ENCODE data around the gene MKKS. TPM values are rescaled to one million over a fixed set of nuclear protein-coding genes. Genes with fewer than 3 reads are reported as not detected.

Gene MKKS
- total RNA-seq, result 10 to 100 TPM; 26.4 to 26.8 TPM
- long read RNA-seq, full-length matches to known transcripts, result 95 of 118 reads
- long read RNA-seq, partial matches to known transcripts, result 12 of 118 reads
- long read RNA-seq, other reads (novel, unspliced or antisense), result 11 of 118 reads

DNA sequence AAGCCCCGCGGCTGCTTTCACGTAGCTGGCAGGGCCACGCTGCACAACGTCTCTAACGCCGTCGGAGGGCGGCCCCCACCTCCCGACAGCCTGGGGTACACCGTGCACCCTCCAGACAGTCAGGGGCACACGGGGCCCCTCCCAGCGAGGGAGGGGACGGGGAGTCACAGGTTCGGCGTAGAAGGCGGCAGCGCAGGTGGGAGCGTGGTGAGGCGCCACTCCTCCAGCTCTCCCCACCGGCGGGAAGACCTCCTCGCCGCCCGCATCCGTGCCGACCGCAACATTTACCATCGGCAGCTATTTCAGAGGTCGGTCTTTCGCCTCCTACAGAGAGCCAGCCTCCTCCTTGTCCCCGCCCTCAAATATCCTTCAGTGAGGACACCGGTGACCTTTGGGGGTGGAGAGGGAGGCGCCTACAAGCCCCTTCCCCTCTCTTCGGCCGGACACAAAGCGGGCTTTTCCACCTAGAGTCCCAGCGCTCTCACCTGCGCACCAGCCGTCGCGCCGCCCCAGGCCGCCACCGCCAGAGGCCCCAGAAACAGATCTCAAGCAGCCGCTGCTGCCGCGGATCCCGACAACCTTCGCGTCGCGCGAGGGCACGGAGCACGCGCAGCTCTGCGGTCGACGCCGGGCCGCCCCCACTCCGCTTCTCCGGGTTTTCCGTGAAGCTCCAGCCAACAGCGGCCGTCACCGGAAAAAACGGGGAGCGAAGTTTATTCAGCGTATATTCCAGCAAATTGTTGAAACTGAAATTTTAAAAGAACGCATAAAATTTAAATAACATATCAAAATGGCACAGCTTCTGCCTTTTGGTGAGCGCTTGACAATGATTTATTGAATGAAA is at the start of gene MKKS:
MKKS (minus strand) TSS at position 600 of the 844 bp plus-strand sequence. CDS start 20,708 bp downstream, outside the sequence.
- peak; percentile 87 to 91 for ATAC-seq
- intact Hi-C loops (cut with DNase I), result loop anchor here in 1 of 2 donors (10.0 kb wide), 1 partner anchor 1461 kb away; no protein-coding TSS in a partner anchor
- peak; percentile 94 for DNase-seq

DNA sequence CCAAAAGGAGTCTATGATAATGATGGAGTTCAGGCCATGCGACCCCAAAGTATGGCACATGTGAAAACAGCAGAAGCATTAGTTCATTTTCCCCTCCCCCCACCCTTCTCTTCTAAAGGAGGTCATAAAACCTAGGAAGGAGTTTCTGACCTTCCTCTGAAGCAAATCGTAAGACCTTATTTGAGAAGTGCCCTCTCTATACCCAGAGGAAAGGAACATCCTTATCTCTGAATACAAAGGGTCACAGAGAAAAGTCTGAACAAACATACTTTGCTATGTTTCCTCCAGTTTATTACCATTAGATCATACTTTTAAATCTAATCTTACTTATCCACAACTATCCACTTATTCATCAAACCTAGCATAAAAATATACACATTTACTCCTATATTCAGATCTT is 49.7 kb upstream of the MKKS start:
- no peak for ATAC-seq
- intact Hi-C loops (cut with DNase I), result no loop called here
- no peak for DNase-seq

DNA sequence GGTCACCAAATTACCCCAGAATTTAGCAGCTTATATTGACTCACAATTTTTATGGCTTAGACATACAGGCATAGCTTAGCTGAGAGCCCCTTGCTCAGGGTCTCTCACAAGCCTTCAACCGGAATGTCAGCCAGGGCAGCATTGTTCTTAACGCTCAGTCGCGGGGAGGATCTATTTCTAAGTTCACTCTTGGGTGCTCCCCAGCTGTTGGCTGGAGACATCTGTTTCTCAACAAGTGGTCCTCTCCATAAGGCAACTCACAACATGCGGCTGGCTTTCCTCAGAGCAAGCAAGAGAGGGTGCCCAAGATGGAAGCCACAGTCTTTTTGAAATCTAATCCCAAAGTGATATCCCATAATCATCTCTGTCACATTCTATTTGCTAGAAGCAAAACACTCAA is 47.7 kb upstream of the MKKS start:
- intact Hi-C loops (cut with DNase I), result no loop called here
- ATAC-seq, result no peak
- no peak for DNase-seq

DNA sequence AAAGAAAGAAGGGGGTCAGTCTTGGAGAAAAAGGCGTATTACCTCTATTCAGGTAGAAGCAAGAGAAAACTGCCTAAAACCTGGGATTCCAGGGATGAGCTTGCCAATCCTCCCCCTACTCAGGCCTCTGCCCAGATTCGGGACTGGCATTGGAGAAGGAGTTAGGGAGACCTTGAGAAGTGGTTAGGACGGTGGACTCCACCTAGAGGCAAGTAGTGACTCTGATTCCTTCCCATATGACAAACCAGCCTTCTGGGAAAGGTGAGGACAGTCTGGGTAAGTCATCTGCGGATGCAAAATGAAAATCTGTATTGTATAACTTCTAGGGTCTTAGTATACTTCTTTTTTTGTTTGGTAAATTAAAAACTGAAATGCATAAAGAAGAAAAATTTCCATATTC is 44.9 kb upstream of the MKKS start:
- ATAC-seq (no peak), DNase-seq (no peak)
- intact Hi-C loops (cut with DNase I), result loop anchor here in 1 of 2 donors (10.0 kb wide), 2 partner anchors 56 to 796 kb away; no protein-coding TSS in a partner anchor

DNA sequence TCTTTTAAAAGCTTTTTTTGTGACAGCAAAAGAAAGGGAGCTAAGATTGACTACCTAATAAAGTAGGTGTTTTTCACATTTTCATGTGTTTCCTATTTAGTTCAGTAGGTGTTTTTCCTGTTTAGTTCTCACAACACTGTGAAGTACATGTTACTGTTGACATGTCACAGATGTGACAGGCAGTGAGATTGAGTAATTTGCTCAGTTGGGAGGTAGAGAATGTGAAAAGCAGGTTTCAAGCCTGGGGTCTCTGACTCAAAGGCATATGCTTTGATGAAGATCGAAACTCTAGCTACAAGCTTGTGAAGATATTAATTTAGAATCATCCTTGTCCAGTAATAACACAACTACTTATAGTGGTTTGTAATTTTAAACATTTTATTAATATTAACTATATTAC is 44.2 kb upstream of the MKKS start:
- intact Hi-C loops (cut with DNase I), result loop anchor here in 1 of 2 donors (10.0 kb wide), 2 partner anchors 57 to 797 kb away; no protein-coding TSS in a partner anchor
- no peak for ATAC-seq
- DNase-seq, result no peak

DNA sequence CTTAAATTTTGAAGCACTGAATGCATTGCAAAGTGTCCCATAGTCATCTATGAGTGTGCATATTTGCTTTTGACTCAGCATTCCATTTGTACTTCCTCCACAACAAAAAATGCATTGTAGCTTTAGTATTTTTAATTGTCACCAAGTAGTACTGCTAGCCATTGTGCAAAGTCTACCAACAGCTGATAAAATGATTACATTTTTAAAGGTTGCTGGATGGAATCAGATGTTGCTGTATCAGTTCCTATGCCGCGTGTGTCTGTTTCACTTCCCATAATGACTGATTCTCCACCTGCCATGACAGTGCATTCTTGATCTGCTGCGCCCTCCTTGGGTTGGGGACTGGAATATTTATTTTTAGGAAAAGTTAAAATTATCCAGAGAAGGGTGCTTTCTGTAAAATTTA is 42.3 kb upstream of the MKKS start:
- DNase-seq, result no peak
- peak in 1 of 2 donors; percentile 47 for ATAC-seq
- intact Hi-C loops (cut with DNase I), result loop anchor here in 1 of 2 donors (10.0 kb wide), 2 partner anchors 58 to 798 kb away; no protein-coding TSS in a partner anchor

DNA sequence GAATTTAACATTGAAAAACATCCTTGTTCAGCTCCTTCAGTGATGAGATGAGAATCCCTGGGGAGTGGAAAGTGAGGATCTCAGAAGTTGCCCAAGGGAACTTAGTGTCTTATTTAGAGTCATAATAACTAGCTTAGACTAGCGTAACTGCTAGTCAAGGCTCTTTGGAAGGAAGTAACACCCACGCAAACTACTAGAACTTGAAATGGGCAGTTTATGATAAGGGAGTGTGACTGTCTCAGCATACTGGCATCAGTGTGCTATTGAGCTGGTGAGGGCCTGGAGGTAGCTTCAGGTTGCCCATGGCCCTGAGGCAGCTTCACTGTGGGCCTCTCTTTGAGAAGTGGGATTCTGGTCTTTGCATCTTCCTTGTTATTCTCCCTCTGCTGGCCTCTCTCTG is 41.2 kb upstream of the MKKS start:
- peak; percentile 13 to 42 for ATAC-seq
- no peak for DNase-seq
- intact Hi-C loops (cut with DNase I), result loop anchor here in 1 of 2 donors (10.0 kb wide), 2 partner anchors 60 to 800 kb away; no protein-coding TSS in a partner anchor

DNA sequence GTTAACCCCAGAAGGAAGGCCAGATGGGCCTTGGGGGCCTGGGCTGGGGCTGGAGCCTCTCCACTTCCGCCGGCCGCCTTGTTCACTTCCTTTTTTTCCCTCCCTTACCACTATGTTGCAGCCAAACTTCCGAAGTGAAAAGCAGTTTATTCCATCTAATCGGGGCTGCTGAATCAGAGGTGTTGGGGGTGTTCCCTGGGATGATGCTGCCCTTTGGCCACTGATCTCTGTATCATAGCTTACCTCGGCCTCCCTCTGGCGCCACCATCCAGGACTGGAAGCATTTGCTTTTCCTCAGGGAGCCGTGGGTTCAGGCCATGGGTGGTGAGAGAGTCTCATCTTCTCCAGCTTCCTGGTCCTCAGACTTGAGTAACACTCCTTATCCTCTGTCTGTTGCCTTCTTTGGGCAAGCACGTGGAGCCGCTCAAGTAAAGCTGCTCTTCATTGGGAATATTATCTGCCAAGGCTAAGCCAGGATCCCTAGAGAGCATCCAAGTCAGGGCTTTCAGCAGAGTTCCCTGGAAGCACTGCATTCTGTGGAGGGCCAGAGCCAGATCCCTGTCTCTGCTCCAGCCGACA is 40.7 kb upstream of the MKKS start:
- DNase-seq (peak; percentile 40), ATAC-seq (peak; percentile 68 to 89)
- intact Hi-C loops (cut with DNase I), result loop anchor here in 1 of 2 donors (5.0 to 10.0 kb wide), 3 partner anchors 60 to 1068 kb away; no protein-coding TSS in a partner anchor

DNA sequence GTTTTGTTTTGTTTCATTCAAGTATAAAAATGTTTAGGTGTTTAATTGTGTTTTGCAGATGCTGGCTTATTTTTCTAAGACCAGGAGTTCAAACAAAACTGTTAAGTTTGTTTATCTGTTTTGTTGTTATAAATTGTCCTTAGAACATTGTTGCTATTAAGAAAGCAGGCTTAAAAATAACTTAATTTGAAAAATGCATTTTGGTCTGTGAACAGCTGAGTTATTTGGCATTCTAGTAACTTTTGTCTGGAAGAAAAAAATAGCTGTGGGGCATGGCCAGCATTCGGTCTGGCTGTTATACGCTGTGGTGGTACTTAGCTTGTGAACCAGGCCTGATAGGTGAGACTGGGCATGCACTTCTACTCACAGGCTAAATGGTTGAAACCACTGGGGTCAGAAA is 38.8 kb upstream of the MKKS start:
- ATAC-seq, result no peak
- intact Hi-C loops (cut with DNase I), result loop anchor here in 1 of 2 donors (5.0 to 10.0 kb wide), 3 partner anchors 62 to 1069 kb away; no protein-coding TSS in a partner anchor
- no peak for DNase-seq

DNA sequence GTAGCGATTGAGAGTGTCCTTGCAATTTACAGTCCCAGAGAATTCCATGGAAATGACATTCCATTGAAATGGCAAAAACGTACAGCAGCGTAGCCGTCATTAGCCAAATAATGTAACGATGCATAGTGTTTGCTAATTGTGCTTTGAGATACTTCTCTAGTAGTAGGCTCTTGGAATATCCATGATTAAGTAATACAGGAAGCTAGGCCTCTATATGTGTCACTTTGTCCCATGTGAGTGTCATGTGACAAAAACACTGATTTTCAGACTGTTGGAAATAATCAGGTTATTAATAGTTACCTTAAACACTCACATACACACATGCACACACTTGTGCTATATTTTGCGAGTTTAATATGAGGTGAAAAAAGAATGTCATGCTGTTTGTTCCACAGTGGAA is 36.3 kb upstream of the MKKS start:
- intact Hi-C loops (cut with DNase I), result loop anchor here in 1 of 2 donors (5.0 to 10.0 kb wide), 3 partner anchors 65 to 1072 kb away; no protein-coding TSS in a partner anchor
- DNase-seq (no peak), ATAC-seq (no peak)

DNA sequence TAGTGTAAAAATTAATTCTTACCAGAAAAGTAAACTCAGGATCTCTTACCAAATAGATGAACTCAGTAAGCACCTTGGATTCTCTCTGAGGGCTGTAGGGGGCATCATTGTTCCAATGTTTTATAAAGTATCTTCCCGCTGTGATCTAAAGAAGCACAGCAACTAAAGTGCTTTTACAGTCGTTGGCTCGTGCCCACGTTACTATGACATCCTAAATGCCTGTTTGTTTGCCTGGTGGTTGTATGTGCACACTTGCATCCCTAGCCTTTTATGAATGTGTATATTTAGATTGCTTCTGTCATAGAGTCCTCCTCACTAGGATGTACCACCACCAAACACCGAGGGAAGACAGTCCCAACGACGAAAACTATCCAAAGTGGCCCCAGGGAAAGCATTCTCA is 35.6 kb upstream of the MKKS start:
- ATAC-seq (peak; percentile 62 to 80), DNase-seq (peak; percentile 28)
- intact Hi-C loops (cut with DNase I), result loop anchor here in 1 of 2 donors (10.0 kb wide), 1 partner anchor 205 kb away; the partner anchor contains the start of gene JAG1

DNA sequence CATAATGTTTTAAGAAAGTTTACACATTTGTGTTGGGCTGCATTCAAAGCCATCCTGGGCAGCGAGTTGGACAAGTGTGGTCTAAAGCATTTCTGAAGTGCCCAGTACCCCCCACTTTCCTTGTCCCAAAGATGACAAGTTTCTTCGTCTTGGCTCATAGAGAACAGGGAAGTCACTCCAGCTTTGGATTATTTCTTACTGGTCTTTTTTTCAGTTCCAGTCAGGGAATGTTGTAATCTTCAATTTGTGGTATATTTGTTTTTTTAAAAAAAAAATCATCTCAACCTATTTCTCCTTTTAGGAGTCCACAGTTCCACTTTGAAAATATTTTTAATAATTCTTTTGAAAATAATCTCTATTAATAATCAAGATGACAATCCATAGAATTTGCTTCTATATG is 35.0 kb upstream of the MKKS start:
- ATAC-seq (no peak), DNase-seq (no peak)
- intact Hi-C loops (cut with DNase I), result loop anchor here in 1 of 2 donors (10.0 kb wide), 1 partner anchor 206 kb away; the partner anchor contains the start of gene JAG1

DNA sequence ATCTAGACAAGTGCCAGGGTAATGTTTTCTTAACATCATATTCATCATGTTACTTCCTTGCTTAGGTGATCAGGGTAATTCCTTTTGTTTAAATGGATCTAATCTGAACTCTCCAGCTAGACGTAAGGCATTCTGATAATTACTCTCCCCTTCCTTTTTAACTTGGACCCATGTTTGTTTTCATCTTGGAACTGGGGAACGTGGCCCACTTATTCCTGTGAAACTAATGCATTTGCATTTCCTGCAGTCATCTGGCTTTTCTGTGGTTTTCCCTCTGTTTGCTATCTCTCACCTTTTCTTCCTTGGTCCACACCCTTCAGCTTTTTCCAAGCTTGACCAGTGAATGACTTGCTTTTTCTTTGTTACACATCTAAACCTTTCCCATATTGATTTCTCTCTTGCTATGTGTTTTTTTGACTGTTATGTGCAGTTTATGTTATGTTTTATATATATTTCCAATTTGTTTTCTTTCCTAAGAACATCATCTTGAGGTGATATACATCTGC is 34.4 kb upstream of the MKKS start:
- ATAC-seq (no peak), DNase-seq (no peak)
- intact Hi-C loops (cut with DNase I), result loop anchor here in 1 of 2 donors (10.0 kb wide), 1 partner anchor 206 kb away; the partner anchor contains the start of gene JAG1

DNA sequence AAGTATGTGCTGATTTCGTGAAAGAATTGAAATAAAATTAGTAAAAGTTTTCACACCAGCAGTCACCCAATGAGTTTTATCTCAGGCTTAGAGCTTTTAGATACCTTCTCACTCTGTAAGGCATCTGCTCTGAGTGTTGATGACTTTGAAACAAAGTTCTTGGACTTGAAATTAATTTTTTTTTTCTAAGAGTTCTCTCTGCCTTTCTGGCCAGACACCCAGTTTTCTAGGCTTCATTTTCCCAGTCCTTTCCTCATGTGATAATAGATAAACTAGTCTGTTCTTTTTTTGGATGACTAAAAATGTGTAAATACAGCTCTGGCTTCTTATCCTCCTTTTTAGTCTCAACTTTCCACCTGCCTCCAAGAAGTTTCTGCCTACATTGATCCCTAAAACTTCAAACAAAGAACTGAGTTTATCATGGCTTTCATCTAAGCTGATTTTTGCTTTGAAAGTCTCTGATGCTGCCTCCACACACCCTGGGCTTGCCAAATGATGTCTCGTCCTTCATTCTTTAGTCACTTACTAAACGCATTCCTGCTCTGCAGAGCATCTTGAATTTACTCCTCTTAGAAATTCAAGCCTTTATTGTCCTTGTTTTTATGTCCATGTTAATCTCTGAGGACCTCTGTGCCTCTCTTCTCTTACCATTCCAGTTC is 33.8 kb upstream of the MKKS start:
- peak in 1 of 2 donors; percentile 21 for ATAC-seq
- intact Hi-C loops (cut with DNase I), result loop anchor here in 1 of 2 donors (10.0 kb wide), 1 partner anchor 207 kb away; the partner anchor contains the start of gene JAG1
- DNase-seq, result no peak

DNA sequence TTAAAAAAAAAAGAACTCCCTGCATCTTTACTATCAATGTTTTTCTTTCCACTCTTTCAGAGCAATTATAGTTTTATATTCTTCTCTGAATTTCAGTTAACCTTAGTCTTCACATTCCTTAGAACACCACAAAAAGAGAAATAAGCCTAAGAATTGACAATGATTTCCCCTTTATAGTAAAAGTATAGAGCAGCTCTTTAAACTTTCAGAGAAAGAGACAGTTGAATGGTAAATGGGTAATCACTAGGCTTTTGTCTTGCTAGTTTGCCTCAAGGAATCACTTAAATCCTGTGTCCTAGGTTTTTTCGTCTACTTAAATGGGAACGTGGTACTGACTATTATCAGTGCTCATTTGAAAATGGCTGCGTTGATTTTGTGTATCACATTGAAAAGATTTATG is 32.8 kb upstream of the MKKS start:
- DNase-seq (no peak), ATAC-seq (no peak)
- intact Hi-C loops (cut with DNase I), result loop anchor here in 1 of 2 donors (10.0 kb wide), 1 partner anchor 208 kb away; the partner anchor contains the start of gene JAG1

DNA sequence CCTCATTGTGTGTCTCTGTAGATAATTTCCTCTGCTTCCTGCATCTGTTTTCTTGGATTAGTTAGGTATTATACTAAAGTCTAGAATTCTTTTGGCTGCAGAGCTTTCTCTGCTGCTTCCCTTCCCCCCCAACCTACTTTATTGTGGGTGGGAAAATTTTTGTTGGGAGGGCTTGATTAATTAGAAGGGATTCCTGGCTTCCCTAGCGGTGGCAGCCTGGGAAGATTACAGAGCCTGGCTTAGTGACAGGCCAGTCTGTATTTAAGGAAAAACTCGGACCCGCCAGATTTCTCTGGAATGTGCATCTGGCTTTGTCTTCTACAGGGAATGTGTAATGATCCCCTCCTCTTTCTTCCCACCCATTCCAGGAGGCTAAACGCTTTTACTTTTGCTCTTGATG is 32.3 kb upstream of the MKKS start:
- peak; percentile 38 to 43 for ATAC-seq
- intact Hi-C loops (cut with DNase I), result loop anchor here in 1 of 2 donors (10.0 kb wide), 1 partner anchor 208 kb away; the partner anchor contains the start of gene JAG1
- DNase-seq, result no peak

DNA sequence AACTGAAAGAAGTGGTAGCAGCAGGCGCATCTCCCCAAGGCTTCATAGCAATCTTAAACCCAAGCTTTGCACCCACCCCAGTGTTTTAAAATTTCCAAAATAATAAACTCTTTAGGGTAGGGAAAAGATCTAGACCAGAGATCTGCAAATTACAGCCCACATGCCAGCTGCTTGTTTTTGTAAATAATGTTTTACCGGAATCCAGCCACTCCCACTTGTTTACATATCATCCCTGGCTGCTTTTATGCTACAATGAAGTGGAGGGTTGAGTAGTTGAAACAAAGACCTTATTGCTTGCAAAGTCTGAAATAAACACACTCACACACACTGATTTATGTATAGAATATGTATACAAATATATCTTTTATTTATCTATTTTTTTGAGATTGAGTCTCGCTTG is 31.1 kb upstream of the MKKS start:
- no peak for ATAC-seq
- DNase-seq, result no peak
- intact Hi-C loops (cut with DNase I), result loop anchor here in 1 of 2 donors (10.0 kb wide), 1 partner anchor 210 kb away; the partner anchor contains the start of gene JAG1

DNA sequence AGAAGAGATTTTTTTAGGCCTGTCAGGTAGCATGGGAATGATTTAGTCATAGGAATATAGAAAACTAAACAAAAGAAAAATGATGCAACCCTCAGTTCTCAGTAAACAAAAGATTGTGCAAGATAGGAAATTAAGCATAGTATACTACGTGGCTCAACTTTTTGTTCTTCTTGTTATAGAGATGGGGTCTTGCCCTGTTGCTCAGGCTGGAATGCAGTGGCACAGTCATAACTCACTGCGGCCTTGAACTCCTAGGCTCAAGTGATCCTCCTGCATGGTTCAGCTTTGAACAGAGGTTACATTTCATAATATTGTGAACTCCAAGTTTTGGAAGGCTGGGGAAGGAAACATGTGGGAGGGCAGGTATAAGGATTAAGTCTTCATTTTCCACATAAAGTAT is 29.6 kb upstream of the MKKS start:
- DNase-seq (no peak), ATAC-seq (no peak)
- intact Hi-C loops (cut with DNase I), result loop anchor here in 1 of 2 donors (10.0 kb wide), 1 partner anchor 211 kb away; the partner anchor contains the start of gene JAG1
